Measurements from ENCODE around the gene LRIG1.

DNA sequence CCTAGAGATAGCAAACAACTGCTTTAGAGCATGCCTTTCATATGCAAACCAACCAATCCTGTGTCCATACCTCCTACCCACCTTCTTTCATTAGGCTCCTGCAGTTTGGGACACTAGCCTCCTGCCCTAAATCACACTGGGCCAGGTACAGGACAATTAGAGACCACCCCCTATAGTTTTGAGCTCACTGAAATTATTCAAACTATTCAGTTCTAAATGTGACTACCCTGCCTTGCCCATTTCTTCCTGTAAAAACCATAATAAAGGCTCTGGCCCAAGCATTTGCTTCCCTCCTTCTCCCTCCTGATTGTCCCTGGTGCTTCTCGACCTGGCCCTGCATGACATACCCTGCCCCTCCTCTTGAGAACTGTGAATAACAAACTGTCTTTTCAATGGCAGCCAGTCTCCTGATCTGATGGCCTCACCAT lies 31.4 kb upstream of the LRIG1 start:
- TF ChIP-seq, protein P1, sequence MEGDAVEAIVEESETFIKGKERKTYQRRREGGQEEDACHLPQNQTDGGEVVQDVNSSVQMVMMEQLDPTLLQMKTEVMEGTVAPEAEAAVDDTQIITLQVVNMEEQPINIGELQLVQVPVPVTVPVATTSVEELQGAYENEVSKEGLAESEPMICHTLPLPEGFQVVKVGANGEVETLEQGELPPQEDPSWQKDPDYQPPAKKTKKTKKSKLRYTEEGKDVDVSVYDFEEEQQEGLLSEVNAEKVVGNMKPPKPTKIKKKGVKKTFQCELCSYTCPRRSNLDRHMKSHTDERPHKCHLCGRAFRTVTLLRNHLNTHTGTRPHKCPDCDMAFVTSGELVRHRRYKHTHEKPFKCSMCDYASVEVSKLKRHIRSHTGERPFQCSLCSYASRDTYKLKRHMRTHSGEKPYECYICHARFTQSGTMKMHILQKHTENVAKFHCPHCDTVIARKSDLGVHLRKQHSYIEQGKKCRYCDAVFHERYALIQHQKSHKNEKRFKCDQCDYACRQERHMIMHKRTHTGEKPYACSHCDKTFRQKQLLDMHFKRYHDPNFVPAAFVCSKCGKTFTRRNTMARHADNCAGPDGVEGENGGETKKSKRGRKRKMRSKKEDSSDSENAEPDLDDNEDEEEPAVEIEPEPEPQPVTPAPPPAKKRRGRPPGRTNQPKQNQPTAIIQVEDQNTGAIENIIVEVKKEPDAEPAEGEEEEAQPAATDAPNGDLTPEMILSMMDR (IDR thresholded peaks at IDR 0.05): no peak
- TF ChIP-seq POLR2AphosphoS5 (IDR thresholded peaks at IDR 0.05): no peak
- no peak for TF ChIP-seq POLR2A (IDR thresholded peaks at IDR 0.05)

Measured in prostate gland (tissue), 2 donors.